ENCODE data around the gene TCEA3. TPM values are rescaled to one million over a fixed set of nuclear protein-coding genes. Genes with fewer than 3 reads are reported as not detected.

TCEA3 gene
- polyA plus RNA-seq, 3 donors, result 0.26 to 0.52 TPM; not detected in 1

GRCh38 chr1:23470282-23471070 is 45.9 kb upstream of the TCEA3 start:
- H3K9ac ChIP-seq (ENCODE audit: insufficient read depth, low read length, poor library complexity, severe bottlenecking), result no peak overlapping the region
- no peaks in the 10 kb centered on the region for H4K20me1 ChIP-seq (ENCODE audit: insufficient read depth, low read length)
- 83% methylated on average over 7 of the region's 12 CpGs for WGBS (ENCODE audit: insufficient coverage)
- no peaks in the 10 kb centered on the region for H3K36me3 ChIP-seq (replicated peaks in 1 of 2; ENCODE audit: control insufficient read depth in 1 of 2, insufficient read depth in 2 of 2, low read length in 2 of 2)
- DNase-seq, result no peak
- Mint-ChIP-seq H3K9me3 (peaks cover 0 to 1% (median 0%) of the 10 kb centered on the region in 7 donors), H3K4me1 (no peaks in the 10 kb centered on the region), H3K36me3 (no peaks in the 10 kb centered on the region), H3K27ac (no peak overlapping the region), H3K27me3 (ENCODE audit: low read depth in 3 of 3) (peaks cover 3 to 10% (median 4%) of the 10 kb centered on the region in 3 donors), H3K4me3 (no peak overlapping the region)
- intact Hi-C loops (cut with micrococcal nuclease), result no loop called here
- H3K4me3 ChIP-seq (replicated peaks in 1 of 3; ENCODE audit: low read depth in 2 of 3, low read length in 3 of 3), result no peak overlapping the region
- H3K27ac ChIP-seq (ENCODE audit: low read depth in 1 of 2, low read length in 2 of 2), result no peak overlapping the region
- H3K79me2 ChIP-seq (ENCODE audit: insufficient read depth, low read length), result no peaks in the 10 kb centered on the region
- H3K4me2 ChIP-seq (replicated peaks; ENCODE audit: extremely low read depth, low read length, poor library complexity, severe bottlenecking), result no peak overlapping the region
- H2AFZ ChIP-seq (ENCODE audit: insufficient read depth, low read depth, low read length, poor library complexity, severe bottlenecking), result no peak overlapping the region
- TF ChIP-seq CTCF (IDR thresholded peaks at IDR 0.05), result no peak
- H3K27me3 ChIP-seq (ENCODE audit: control insufficient read depth in 2 of 2, insufficient read depth in 2 of 2, low read length in 2 of 2), result no peaks in the 10 kb centered on the region
- no peaks in the 10 kb centered on the region for H3K9me3 ChIP-seq (replicated peaks in 1 of 2; ENCODE audit: control insufficient read depth in 1 of 2, insufficient read depth in 1 of 2, low read length in 2 of 2)
- no peaks in the 10 kb centered on the region for H3K4me1 ChIP-seq (ENCODE audit: control insufficient read depth in 1 of 2, insufficient read depth in 2 of 2, low read length in 2 of 2)

GRCh38 chr1:23469372-23469982 is 44.9 kb upstream of the TCEA3 start:
- no peak overlapping the region for H3K4me2 ChIP-seq (replicated peaks; ENCODE audit: extremely low read depth, low read length, poor library complexity, severe bottlenecking)
- Mint-ChIP-seq H3K4me3 (no peak overlapping the region), H3K36me3 (no peaks in the 10 kb centered on the region), H3K27me3 (ENCODE audit: low read depth in 3 of 3) (peaks cover 2 to 10% (median 3%) of the 10 kb centered on the region in 3 donors), H3K9me3 (peaks cover 0 to 1% (median 0%) of the 10 kb centered on the region in 7 donors), H3K27ac (no peak overlapping the region), H3K4me1 (no peaks in the 10 kb centered on the region)
- 60% methylated on average over 2 of the region's 5 CpGs for WGBS (ENCODE audit: insufficient coverage)
- no peaks in the 10 kb centered on the region for H3K9me3 ChIP-seq (replicated peaks in 1 of 2; ENCODE audit: control insufficient read depth in 1 of 2, insufficient read depth in 1 of 2, low read length in 2 of 2)
- no peaks in the 10 kb centered on the region for H3K27me3 ChIP-seq (ENCODE audit: control insufficient read depth in 2 of 2, insufficient read depth in 2 of 2, low read length in 2 of 2)
- H3K36me3 ChIP-seq (replicated peaks in 1 of 2; ENCODE audit: control insufficient read depth in 1 of 2, insufficient read depth in 2 of 2, low read length in 2 of 2), result no peaks in the 10 kb centered on the region
- intact Hi-C loops (cut with micrococcal nuclease), result no loop called here
- no peak overlapping the region for H3K27ac ChIP-seq (ENCODE audit: low read depth in 1 of 2, low read length in 2 of 2)
- no peak for TF ChIP-seq CTCF (IDR thresholded peaks at IDR 0.05)
- DNase-seq, result no peak
- no peaks in the 10 kb centered on the region for H4K20me1 ChIP-seq (ENCODE audit: insufficient read depth, low read length)
- H2AFZ ChIP-seq (ENCODE audit: insufficient read depth, low read depth, low read length, poor library complexity, severe bottlenecking), result no peak overlapping the region
- H3K4me3 ChIP-seq (replicated peaks in 1 of 3; ENCODE audit: low read depth in 2 of 3, low read length in 3 of 3), result no peak overlapping the region
- H3K9ac ChIP-seq (ENCODE audit: insufficient read depth, low read length, poor library complexity, severe bottlenecking), result no peak overlapping the region
- no peaks in the 10 kb centered on the region for H3K79me2 ChIP-seq (ENCODE audit: insufficient read depth, low read length)
- H3K4me1 ChIP-seq (ENCODE audit: control insufficient read depth in 1 of 2, insufficient read depth in 2 of 2, low read length in 2 of 2), result no peaks in the 10 kb centered on the region

All from CD14-positive monocyte (primary cell).